ENCODE measurements around the gene LTO1. TPM values are rescaled to one million over a fixed set of nuclear protein-coding genes. Genes with fewer than 3 reads are reported as not detected.

LTO1 gene
- total and polyA plus RNA-seq, 5 donors from 2014 or later = 15.5 to 37.6 (median 18.0) TPM

DNA sequence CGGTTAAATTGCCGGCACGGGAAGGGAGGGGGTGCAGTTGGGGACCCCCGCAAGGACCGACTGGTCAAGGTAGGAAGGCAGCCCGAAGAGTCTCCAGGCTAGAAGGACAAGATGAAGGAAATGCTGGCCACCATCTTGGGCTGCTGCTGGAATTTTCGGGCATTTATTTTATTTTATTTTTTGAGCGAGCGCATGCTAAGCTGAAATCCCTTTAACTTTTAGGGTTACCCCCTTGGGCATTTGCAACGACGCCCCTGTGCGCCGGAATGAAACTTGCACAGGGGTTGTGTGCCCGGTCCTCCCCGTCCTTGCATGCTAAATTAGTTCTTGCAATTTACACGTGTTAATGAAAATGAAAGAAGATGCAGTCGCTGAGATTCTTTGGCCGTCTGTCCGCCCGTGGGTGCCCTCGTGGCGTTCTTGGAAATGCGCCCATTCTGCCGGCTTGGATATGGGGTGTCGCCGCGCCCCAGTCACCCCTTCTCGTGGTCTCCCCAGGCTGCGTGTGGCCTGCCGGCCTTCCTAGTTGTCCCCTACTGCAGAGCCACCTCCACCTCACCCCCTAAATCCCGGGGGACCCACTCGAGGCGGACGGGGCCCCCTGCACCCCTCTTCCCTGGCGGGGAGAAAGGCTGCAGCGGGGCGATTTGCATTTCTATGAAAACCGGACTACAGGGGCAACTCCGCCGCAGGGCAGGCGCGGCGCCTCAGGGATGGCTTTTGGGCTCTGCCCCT, 34.7 kb downstream of the LTO1 start:
- Mint-ChIP-seq H3K27ac (no peak overlapping the region), H3K27me3 (peaks cover 51% of the 10 kb centered on the region)

DNA sequence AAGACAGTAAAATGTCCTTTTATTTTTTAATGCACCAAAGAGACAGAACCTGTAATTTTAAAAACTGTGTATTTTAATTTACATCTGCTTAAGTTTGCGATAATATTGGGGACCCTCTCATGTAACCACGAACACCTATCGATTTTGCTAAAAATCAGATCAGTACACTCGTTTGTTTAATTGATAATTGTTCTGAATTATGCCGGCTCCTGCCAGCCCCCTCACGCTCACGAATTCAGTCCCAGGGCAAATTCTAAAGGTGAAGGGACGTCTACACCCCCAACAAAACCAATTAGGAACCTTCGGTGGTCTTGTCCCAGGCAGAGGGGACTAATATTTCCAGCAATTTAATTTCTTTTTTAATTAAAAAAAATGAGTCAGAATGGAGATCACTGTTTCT, 35.3 kb downstream of the LTO1 start:
- Mint-ChIP-seq H3K4me1 (peaks cover 0 to 37% (median 5%) of the 10 kb centered on the region in 4 donors), H3K36me3 (no peaks in the 10 kb centered on the region), H3K27me3 (peaks cover 55% of the 10 kb centered on the region), H3K27ac (no peak overlapping the region), H3K4me3 (peak overlapping the region; percentile 46 to 91 (median 66)), H3K9me3 (peaks cover 0 to 3% (median 0%) of the 10 kb centered on the region in 7 donors)
- peaks cover 33% of the 10 kb centered on the region for H3K4me1 ChIP-seq (ENCODE audit: control insufficient read depth, insufficient read depth, low read length, poor library complexity, severe bottlenecking)
- DNase-seq (no peak), ATAC-seq (ENCODE audit: low read depth in 2 of 2) (no peak)
- H3K36me3 ChIP-seq (ENCODE audit: control insufficient read depth, insufficient read depth, low read length) = no peaks in the 10 kb centered on the region
- H3K9me3 ChIP-seq (ENCODE audit: control insufficient read depth in 2 of 2, low read length in 2 of 2) = no peaks in the 10 kb centered on the region
- no peak overlapping the region for H3K27ac ChIP-seq (ENCODE audit: insufficient read depth, low read length, poor library complexity, severe bottlenecking)
- H3K4me3 ChIP-seq (ENCODE audit: low read depth, low read length) = no peak overlapping the region
- H3K27me3 ChIP-seq (ENCODE audit: control insufficient read depth, insufficient read depth, low read length) = peaks cover 9% of the 10 kb centered on the region

More for the DNA sequence above, 34.7 kb downstream of the LTO1 start:
- Mint-ChIP-seq H3K4me1 (peaks cover 0 to 37% (median 5%) of the 10 kb centered on the region in 4 donors), H3K9me3 (peaks cover 0 to 3% (median 0%) of the 10 kb centered on the region in 7 donors), H3K36me3 (no peaks in the 10 kb centered on the region), H3K4me3 (peak overlapping the region; percentile 67 to 91 (median 82))
- no peak for DNase-seq
- H3K4me1 ChIP-seq (ENCODE audit: control insufficient read depth, insufficient read depth, low read length, poor library complexity, severe bottlenecking) = peaks cover 33% of the 10 kb centered on the region
- no peak overlapping the region for H3K4me3 ChIP-seq (ENCODE audit: low read depth, low read length)
- no peak for ATAC-seq (ENCODE audit: low read depth in 2 of 2)
- no peaks in the 10 kb centered on the region for H3K36me3 ChIP-seq (ENCODE audit: control insufficient read depth, insufficient read depth, low read length)
- H3K27me3 ChIP-seq (ENCODE audit: control insufficient read depth, insufficient read depth, low read length) = peaks cover 7% of the 10 kb centered on the region
- no peak overlapping the region for H3K27ac ChIP-seq (ENCODE audit: insufficient read depth, low read length, poor library complexity, severe bottlenecking)
- no peaks in the 10 kb centered on the region for H3K9me3 ChIP-seq (ENCODE audit: control insufficient read depth in 2 of 2, low read length in 2 of 2)

DNA sequence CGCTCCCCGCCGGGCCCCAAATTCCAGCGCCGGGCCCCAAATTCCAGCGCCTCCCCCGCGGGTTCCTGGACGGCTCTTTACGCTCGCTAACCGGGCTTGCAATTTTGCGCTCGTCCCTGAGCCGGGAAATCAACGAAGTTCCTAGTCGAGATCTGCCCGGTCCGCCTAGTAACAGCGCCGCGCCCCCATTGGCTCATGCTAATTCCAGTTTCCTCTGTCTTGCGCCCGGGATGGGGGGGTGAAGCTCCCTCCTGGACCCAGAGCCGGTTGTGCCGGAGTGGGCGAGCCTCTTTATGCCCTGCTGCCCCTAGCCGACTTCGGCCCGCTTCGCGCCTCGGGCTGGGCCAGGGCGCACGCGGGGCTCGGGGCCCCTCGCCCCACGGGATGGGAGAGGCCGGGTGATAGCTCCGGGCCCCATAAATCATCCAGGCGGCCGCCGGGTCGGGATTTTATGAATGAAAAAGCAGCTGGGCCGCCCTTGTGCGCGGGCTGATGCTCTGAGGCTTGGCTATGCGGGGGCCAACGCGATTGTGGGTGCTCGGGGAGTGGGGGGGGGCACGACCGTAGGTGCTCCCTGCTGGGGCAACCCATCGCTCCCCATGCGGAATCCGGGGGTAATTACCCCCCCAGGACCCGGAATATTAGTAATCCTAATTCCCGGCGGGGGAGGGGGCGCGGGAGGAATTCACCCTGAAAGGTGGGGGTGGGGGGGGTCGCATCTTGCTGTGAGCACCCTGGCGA, 36.0 kb downstream of the LTO1 start:
- H3K4me3 Mint-ChIP-seq = peak overlapping the region in 2 of 4 donors; percentile 60 to 91
- H3K36me3 Mint-ChIP-seq = no peaks in the 10 kb centered on the region
- ATAC-seq (ENCODE audit: low read depth in 2 of 2) (no peak), DNase-seq (no peak)
- H3K9me3 ChIP-seq (ENCODE audit: control insufficient read depth in 2 of 2, low read length in 2 of 2) = no peaks in the 10 kb centered on the region
- H3K27ac Mint-ChIP-seq = no peak overlapping the region
- no peak overlapping the region for H3K4me3 ChIP-seq (ENCODE audit: low read depth, low read length)
- H3K27me3 ChIP-seq (ENCODE audit: control insufficient read depth, insufficient read depth, low read length) = peaks cover 9% of the 10 kb centered on the region
- H3K36me3 ChIP-seq (ENCODE audit: control insufficient read depth, insufficient read depth, low read length) = no peaks in the 10 kb centered on the region
- H3K4me1 ChIP-seq (ENCODE audit: control insufficient read depth, insufficient read depth, low read length, poor library complexity, severe bottlenecking) = peaks cover 33% of the 10 kb centered on the region
- H3K9me3 Mint-ChIP-seq = peaks cover 0 to 4% (median 0%) of the 10 kb centered on the region in 7 donors
- H3K27me3 Mint-ChIP-seq = peaks cover 62% of the 10 kb centered on the region
- no peak overlapping the region for H3K27ac ChIP-seq (ENCODE audit: insufficient read depth, low read length, poor library complexity, severe bottlenecking)
- peaks cover 0 to 37% (median 5%) of the 10 kb centered on the region in 4 donors for H3K4me1 Mint-ChIP-seq

DNA sequence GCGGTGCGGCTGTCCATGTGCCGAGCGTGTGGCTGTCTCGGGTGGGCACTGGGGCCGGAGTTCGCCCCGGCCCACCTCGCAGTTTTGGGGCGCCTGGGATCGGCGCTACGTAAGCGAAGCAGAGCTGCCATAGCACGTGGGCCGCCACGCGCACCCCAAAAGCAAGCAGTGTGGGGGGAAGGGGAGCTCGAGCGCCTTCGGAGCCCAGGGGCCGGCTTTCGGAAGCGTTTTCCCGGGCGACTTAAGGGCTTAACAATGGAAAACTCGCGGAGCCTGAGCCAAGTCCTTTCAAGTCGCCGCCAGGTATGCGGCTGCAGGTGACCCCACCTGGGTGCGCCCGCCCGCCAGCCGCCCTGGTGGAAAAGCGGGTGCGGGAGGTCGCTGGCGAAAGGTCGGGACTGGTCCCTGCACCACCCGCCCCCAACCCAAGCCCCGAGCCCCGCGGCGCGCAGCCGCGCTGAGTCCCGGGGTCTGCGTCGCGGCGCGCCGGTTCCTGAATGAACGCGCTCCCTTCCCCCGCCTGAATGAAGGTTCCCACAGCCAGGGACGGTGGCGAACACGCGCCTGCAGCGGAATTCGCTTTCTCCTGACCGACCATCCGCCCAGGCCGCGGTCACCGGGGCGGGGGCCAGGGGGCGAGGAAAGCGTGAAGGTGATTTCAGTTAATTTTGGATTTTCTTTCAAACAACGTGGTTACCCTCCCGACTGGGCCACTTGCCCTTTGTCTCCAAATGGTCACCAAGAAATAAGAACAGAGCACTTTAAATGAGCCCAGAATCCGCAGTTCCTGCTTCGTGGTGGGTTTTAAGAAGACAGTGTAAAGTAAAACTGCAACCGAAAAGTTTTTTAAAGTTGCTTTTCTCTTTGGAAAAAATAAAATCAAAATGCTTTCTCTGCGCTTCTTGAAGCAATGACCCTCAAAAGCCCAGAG, 36.9 kb downstream of the LTO1 start:
- no peaks in the 10 kb centered on the region for H3K36me3 Mint-ChIP-seq
- H3K27ac Mint-ChIP-seq = no peak overlapping the region
- no peak for ATAC-seq (ENCODE audit: low read depth in 2 of 2)

DNA sequence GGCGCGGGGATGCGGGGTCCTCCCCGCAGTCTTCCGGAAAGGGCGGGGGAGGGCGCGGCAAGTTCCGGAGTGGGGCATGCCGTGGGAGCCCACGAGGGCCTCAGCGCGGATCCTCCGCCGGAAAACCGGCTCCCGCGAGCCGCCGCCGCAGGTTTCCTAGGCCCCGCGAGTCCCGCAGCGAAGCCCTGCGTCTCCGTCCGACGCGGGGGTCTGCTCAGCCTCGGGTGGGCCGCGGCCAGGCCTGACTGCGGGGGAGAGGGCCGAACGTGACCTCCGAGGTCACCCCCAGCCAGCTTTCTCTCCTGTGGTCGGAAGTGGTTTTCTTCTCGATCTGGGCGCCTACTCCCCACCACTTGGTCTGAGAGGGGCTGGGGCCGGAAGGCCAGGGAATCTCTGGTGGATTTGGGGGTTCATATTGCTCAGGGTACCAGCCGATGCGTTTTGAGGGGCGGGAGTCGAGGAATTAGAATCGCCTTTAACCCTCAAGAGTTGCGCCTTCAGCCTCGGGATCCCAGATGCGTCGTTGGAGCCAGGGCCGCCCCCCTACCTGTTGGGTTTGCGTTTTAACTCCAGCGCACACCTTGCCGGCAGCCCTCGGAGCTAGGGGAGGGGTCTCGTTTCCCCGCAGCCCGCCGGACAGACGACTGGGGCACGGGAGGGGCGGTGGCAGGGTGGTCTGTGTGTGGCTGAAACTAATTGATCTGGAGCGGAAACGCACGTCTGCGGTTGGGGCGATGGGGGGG, 37.8 kb downstream of the LTO1 start:
- Histone ChIP-seq H3K27me3 (ENCODE audit: control insufficient read depth, insufficient read depth, low read length) (peaks cover 15% of the 10 kb centered on the region), H3K4me3 (ENCODE audit: low read depth, low read length) (no peak overlapping the region), H3K9me3 (ENCODE audit: control insufficient read depth in 2 of 2, low read length in 2 of 2) (no peaks in the 10 kb centered on the region), H3K27ac (ENCODE audit: insufficient read depth, low read length, poor library complexity, severe bottlenecking) (no peak overlapping the region), H3K4me1 (ENCODE audit: control insufficient read depth, insufficient read depth, low read length, poor library complexity, severe bottlenecking) (peaks cover 33% of the 10 kb centered on the region), H3K36me3 (ENCODE audit: control insufficient read depth, insufficient read depth, low read length) (no peaks in the 10 kb centered on the region)
- H3K27me3 Mint-ChIP-seq = peaks cover 65% of the 10 kb centered on the region
- no peak for DNase-seq
- H3K9me3 Mint-ChIP-seq = peaks cover 0 to 4% (median 0%) of the 10 kb centered on the region in 7 donors
- peak overlapping the region in 1 of 4 donors; percentile 70 for H3K4me3 Mint-ChIP-seq
- peaks cover 0 to 32% (median 5%) of the 10 kb centered on the region in 4 donors for H3K4me1 Mint-ChIP-seq
- H3K36me3 Mint-ChIP-seq = no peaks in the 10 kb centered on the region
- no peak for ATAC-seq (ENCODE audit: low read depth in 2 of 2)
- no peak overlapping the region for H3K27ac Mint-ChIP-seq

More for the DNA sequence above, 36.9 kb downstream of the LTO1 start:
- Histone ChIP-seq H3K4me3 (ENCODE audit: low read depth, low read length) (no peak overlapping the region), H3K9me3 (ENCODE audit: control insufficient read depth in 2 of 2, low read length in 2 of 2) (no peaks in the 10 kb centered on the region), H3K27ac (ENCODE audit: insufficient read depth, low read length, poor library complexity, severe bottlenecking) (no peak overlapping the region), H3K36me3 (ENCODE audit: control insufficient read depth, insufficient read depth, low read length) (no peaks in the 10 kb centered on the region), H3K4me1 (ENCODE audit: control insufficient read depth, insufficient read depth, low read length, poor library complexity, severe bottlenecking) (peaks cover 33% of the 10 kb centered on the region), H3K27me3 (ENCODE audit: control insufficient read depth, insufficient read depth, low read length) (peaks cover 13% of the 10 kb centered on the region)
- H3K27me3 Mint-ChIP-seq = peaks cover 65% of the 10 kb centered on the region
- no peak for DNase-seq
- H3K9me3 Mint-ChIP-seq = peaks cover 0 to 4% (median 0%) of the 10 kb centered on the region in 7 donors
- peaks cover 0 to 32% (median 5%) of the 10 kb centered on the region in 4 donors for H3K4me1 Mint-ChIP-seq
- peak overlapping the region in 2 of 4 donors; percentile 46 to 52 for H3K4me3 Mint-ChIP-seq

DNA sequence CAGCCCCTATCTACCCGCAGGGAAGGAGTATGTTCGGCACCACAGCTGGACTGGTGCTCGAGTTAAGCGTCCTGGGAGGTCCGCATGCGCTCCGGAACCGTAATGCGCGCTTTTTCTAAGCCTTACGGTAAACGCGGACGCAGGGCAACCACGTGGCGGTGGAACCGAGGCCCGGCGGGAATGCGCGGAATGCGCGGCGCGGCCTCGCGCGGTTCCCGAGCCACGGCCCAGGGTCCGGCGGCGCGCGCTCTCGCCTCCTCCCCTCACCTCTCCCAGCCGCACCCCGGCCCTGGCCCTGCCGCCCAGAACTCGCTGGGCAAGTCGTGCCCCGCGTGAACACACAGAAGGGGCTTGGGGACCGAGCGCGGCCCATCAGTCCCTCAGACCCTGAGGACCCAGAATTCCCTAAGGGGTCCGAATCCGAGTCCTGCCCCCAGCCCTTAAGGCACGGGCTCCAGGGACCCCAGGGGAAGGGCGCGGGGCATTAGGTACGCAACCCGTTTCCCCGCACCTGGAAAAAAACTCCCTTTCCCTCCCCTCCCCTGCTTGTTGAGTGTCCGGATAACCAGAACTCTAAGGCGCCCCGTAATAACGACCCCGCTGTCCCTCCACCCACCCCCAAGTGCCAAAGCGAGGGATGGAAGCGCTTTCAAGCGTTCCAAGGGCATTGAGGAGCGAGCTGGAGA, 38.5 kb downstream of the LTO1 start:
- Histone ChIP-seq H3K27ac (ENCODE audit: insufficient read depth, low read length, poor library complexity, severe bottlenecking) (no peak overlapping the region), H3K27me3 (ENCODE audit: control insufficient read depth, insufficient read depth, low read length) (peaks cover 15% of the 10 kb centered on the region), H3K9me3 (ENCODE audit: control insufficient read depth in 2 of 2, low read length in 2 of 2) (no peaks in the 10 kb centered on the region), H3K4me3 (ENCODE audit: low read depth, low read length) (no peak overlapping the region), H3K4me1 (ENCODE audit: control insufficient read depth, insufficient read depth, low read length, poor library complexity, severe bottlenecking) (peaks cover 26% of the 10 kb centered on the region), H3K36me3 (ENCODE audit: control insufficient read depth, insufficient read depth, low read length) (no peaks in the 10 kb centered on the region)
- Mint-ChIP-seq H3K4me1 (peaks cover 0 to 32% (median 5%) of the 10 kb centered on the region in 4 donors), H3K27me3 (peaks cover 72% of the 10 kb centered on the region), H3K27ac (no peak overlapping the region), H3K9me3 (peaks cover 0 to 4% (median 0%) of the 10 kb centered on the region in 7 donors), H3K4me3 (peak overlapping the region in 2 of 4 donors; percentile 15 to 51), H3K36me3 (no peaks in the 10 kb centered on the region)
- DNase-seq (no peak), ATAC-seq (ENCODE audit: low read depth in 2 of 2) (no peak)

All from CD4-positive, CD25-positive, alpha-beta regulatory T cell (primary cell).